HG02678 (cell line): Measurements from ENCODE around the gene ADARB1.

Experiments used
- ATAC-seq: cut with Tn5 transposase; IDR thresholded peaks from one replicate; pipeline ENCODE4 v1.9.1; 2021; ENCODE audit warnings: mild to moderate bottlenecking, moderate library complexity; ENCODE audit not compliant: unreplicated experiment

ADARB1 gene

DNA sequence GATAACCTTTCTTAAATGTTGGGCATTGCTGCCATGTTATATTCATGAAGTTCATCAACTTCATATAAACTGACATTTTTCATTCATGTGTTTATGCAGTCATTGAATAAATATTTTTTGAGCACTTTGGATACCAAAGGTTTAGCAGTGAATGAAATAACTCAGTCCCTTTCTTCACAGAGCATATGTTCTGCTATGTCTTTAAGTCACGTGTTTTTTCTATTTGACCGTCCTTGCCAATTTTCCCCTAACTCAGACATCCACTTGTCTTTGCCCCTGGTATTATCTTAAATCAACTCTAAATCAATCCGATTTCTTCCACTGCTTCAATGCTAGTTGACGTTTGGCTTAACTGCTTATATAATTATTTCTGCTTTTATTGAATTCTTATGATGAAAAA lies 16.6 kb downstream of the ADARB1 start:
- no peak for ATAC-seq

DNA sequence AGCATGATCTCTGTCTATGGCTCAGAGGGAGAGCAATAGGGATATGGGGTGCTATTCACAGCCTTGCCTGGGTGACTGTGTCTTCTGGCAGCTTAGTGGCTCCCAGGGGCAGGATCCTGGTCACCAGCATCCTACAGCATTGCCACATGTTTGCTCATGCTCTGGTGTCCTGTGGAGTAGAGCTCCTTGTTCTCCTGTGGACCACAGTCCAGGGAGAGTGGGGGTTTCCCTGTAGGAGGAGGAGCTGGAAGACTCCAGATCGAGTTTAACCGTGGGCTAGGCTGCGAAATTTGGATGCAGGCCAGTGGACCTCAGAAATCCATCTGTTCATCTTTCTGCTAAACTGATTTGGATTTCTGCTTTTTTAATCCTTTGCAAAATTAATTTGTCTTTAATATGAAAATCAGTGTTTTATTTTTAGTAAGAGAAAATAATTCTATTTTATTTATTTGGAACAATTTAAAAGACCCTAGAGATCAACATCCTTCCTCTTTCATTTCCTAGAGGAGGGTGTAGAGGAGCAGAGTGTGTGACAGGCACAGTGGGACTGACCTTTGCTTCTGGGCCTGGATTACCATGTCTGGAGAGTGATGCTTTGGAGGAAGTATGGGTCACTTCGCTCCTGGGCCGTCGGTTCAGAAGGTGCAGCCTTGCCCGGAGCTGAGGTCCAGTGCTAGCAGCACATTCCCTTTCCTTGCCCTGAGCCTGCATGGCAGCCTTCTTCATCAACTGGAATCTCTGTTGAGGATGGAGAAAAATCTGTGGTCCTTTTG lies 17.4 kb downstream of the ADARB1 start:
- ATAC-seq: no peak

DNA sequence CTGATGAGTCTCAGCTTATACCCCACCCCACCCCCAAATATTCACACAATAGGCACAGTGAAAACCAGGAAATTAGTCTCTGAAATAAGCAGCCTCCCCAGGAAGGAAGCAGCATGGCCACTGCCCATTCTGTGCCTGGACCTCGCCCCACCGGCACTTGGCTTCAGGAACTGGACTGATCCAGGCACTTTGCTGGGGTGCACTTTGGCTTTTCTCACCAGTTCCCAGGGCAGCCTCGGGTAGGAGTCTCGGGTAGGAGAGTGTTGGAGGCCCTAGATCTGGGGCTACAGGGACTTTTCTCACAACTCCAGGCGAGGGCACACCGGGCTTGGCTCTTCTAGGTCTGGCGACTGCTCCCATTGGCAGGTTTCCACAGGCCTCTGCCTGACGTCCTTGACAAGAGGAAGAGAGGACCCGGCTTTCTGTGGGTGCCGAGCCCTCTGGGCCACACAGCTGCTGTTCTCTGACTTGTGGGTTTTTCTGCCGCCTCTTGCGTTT lies 18.7 kb downstream of the ADARB1 start:
- no peak for ATAC-seq

DNA sequence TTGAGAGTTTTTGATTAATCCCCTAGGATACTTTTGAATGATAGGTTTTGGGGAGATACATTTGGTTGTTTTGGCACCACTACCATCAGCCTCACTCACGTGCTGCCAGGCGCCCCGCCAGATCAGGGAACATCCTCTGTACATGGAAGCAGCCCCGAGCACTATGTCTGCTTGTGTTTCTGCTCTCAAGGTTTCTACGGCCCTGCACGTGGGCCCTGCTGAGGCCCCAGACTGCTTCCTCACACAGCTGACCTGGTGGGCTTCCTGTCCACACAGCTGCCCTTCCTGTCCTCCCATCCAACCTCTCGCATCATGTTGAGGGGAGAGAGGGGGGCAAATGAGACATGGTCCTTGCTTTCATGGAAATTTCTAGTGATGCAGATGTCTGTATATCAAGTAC lies 20.0 kb downstream of the ADARB1 start:
- no peak for ATAC-seq

DNA sequence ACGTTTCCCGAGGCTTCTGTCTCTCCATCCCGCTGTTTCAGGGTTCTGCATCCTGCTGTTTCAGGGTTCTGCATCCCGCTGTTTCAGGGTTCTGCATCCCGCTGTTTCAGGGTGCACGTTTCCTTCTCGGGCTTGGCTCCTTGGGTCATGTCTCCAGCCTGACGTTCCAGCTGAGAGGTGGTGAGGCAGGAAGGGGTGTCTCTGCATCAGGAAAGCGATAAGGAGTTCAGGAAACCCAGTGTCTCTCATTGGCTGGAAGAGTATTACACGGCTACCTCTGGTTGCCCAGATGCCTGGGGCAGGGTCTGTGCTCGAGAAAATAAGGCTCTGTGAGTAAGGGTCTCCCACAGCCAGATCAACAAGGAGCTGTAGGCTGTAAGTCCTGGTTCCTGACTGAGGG lies 21.1 kb downstream of the ADARB1 start:
- ATAC-seq: no peak

DNA sequence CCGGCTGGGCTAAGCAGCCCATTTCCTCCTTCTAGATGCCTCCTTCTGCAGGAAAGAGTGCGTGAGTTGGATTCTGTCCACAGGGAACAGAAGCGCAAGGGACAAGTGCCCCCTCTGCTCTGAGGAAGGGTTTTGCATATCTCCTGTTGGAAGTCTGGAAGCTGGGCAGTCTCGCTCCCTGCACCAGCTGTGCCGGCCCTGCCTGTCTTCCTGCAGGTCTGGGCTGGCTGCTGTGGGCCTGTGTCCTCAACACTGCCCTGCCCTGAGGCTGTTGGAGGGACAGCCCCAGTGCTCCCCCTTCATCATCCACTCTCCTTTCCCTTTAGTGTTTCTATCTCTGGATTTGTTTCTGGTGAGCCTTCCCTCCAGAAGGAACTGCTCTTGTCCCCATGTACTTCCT lies 21.8 kb downstream of the ADARB1 start:
- ATAC-seq: no peak

DNA sequence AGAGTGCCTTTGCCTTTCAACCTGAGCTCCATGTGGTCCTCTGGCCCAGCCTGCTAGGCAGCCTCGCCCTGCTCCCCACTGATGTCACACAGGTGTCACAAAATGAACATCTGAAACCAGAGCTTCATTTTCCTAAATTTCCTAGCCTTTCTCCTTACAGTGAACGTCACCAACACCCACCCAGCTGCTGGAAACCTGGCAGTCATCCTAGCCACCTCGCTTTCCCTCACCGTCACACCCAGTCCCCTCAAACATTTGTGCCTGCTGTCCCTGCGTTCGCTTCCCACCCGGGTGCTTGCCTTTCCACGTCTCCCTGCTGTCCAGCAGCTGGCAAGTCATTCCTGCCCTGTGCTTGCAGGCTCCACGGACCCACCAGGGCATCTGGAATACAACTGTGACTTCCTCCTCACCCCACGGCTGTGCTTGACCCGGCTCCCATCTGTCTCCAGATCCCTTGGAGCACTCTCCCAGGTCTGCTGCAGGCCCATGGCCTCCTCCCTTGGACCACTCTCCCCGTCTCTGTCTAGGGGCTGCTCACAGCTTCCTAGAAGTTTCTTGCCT lies 23.5 kb downstream of the ADARB1 start:
- ATAC-seq: no peak

DNA sequence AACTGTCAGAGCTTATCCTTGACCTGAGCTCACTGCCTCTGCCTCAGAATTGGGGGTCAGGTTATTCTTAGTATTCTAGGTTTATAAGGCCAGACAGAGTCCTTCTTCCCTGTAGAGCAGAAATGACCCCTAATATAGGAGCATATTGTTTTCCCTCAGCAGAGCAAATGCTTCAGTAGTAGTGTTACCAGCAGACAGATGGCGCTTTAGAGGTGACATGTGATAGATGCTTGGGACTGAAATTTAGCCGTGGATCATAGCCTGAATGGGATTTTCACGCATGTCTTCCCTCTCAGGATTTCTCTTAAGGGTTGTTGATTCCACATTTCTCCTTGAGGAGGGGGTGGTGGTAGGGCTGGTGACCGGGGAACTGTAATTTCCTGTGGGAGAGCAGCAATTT lies 24.5 kb downstream of the ADARB1 start:
- ATAC-seq: no peak

DNA sequence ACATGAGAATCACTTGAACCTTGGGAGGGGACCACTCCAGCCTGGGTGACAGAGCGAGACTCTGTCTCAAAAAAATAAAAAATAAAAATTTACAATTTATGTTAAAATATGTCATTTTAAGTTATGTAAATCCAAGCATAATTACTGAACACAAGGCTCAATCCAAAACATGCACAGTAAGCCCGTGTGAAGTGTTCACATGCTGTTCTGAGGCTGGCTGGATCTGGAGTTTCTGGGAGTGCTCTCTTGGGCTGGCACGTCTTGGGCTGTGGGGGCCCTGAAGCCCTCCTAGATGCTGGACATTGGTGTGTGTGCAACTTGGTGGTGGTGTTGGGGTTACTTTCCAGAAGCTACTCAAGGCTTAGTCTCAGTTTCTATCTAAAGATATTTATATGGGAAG lies 25.2 kb downstream of the ADARB1 start:
- no peak for ATAC-seq

DNA sequence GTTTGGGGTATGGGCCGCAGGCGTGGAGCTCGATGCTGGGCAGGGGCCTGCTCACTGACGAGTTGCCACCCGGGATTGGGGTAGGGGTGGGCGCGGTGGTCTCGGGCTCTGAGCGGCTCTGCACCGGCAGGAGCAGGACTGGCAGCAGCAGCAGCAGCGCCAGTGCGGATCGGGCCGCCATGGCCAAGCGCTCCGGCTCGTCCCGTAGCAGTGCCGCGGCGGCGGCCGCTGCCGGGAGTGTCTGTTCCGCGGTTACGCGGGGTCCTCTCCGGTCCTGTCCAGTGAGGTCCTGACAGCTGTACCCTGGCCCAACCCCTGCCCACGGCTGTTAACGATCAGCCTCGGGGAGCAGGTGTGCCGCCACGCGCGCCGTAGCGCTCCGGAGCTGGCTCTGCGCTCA lies 26.5 kb downstream of the ADARB1 start:
- ATAC-seq: no peak

DNA sequence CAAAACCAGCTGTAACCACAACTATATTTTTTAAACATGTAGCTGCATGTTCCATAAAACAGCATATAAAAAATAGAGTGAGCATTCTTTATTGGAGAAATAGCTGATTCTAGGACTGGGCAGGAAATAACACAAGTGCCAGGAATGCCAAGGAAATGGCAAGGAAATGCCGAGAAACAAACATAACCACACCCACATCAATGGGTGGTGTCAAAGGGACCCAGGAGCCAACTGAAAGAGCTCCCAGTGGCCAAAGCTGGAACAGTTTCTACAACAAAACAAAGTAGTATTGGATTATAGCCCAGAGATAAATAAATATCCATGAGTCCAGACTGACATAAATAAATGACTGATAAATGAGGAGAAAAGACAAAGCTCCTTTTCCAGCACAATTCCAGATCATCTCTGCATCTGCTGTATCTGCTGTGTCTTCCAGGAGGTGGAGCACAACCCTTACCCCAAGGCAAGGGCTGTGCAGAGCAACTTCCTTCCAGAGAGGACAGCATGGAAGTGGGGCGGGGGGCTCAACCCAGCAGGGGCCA lies 28.1 kb downstream of the ADARB1 start:
- no peak for ATAC-seq

DNA sequence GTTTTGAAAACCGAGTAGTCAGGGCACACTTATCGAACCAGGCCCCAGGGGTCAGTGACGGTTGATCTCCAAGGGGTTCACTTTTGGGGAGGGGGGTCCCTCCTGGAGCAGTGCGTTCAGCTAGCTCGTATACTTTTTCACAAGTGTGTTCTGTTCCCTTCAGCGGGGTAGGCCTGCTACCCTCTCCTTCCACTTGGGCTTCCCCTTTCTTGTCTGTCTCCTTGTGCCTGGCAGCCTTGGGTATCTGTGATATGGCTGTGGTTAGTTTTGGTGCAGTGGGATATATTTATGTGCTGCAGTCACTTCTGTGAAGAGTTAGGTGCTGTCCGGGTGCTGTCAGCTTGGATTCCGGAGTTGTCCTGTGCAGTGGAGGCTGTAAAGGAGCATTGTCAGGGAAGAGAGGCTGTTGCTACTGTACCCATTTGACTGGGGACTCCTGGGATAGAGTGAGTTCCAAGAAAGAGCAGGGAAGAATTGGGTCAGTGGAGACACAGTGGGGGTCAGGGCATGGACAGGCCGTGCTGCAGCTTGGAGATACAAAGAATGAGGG lies 29.7 kb downstream of the ADARB1 start:
- ATAC-seq: no peak

DNA sequence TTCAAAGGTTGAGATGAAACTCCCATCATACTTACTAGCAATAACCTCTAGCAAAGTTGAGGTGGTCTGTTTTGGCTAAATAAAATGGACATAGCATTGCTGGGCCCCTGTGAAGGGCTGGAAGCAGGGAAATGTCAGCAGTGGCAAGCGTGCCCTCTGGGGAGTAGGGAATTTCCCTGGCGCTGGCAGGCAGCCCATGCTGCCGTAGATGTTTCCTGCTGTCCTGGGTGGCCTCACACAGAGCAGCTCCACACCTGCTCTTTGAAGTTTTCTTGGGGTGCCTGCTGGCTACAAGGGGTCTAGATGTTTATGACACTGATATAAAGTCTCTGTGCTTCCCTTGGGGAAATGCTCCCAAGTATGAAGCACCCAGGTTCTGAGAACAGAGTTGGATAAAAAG lies 30.2 kb downstream of the ADARB1 start:
- ATAC-seq: no peak

DNA sequence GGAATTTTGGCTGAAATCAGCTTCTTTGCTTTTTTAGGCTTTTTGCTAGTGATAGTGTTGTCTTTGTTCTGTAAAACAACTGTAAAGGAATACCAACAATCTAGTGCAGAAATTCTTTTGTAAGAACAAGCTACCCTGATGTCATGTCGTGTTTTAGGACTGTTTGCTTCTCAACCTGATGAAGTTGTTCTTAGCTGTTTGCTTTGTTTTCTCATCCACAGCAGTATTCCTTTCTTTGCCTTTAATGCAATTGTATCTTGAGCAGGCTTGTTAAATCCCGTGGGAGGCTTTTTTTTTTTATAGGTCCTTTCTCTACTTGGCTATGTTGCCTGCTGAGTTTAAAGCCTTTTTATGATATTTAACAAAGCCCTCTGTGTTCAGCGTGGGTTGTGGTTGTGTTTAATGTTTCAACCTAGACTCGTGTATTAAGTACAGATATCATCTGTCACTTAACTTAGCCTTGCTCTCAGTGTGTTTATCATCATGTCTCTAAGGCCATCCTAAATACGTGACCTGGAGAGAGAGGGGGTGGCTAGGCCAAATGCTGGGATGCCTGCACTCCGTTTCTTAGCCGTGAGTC lies 31.6 kb downstream of the ADARB1 start:
- no peak for ATAC-seq

DNA sequence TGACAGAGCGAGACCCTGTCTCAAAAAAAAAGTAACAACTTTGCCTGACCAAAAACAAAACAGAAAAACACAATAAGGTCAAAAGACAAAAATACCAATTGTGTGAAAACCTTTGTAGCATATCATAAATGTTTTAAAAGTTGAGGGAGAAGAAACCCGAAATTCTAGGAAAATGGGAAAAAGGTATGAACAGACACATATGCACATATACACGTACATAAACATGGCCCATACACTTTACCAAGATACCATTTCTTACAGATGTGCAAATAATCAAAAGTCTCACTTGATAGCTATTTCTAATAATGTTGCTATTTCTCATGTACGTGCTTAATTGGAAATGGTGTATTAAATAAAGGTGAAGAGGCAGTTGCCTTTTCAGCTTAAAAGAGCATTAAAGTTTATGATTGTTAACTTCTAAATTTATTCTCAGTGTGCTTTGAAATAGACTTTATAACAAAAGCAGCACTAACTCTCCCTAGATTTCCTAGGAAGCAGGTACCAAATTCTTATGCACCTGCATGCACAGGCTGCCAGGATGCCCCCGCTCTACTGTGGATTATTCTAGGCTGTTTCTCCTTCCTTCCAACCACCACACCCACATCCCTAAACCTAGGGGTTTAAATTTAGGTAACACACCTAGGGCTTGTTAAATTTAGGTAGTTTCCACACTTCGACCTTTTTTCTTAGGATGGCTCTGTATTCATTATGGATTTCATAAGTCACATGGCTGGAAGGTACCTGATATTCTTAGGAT lies 33.8 kb downstream of the ADARB1 start:
- ATAC-seq: no peak

DNA sequence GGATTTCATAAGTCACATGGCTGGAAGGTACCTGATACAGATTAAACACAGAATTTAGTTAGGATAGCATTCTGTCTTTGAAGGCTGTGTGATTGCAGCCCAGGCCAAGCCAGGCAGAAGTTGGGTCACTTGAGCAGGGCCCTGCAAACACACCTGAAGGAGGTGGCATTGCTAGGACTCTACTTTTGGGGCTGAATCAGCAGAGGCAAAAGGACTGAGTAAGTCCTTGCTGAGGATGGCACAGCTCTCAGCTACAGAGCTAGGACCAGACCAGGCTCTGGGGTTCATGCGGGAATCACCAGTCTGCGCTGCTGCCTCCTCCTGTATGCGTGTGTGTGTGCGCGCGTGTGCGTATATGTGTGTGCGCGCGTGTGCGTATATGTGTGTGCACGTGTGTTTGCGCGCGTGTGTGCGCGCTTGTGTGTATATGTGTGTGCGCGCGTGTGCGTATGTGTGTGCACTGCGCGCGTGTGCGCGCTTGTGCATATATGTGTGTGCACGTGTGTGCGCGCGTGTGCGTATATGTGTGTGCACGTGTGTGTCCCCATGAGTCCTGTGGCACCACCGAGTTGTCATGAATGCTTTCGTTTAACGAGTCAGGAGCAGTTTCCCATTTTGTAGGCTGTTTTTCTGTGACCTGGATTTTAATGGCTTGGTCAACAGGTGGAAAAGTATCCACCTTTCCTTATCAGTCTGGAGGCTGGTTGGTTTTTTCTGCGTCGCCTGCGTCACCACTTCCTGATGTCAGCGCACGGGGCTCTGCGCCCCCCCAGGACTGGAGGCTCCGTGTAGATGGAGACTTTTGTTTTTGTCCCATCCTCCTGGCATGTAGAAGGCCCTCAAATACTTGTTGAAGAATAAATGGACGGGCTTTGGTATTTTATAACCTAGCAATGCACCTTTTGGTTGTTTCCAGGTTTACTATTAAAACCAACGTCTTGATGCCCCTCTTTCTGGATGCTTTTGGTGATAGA lies 34.7 kb downstream of the ADARB1 start:
- no peak for ATAC-seq

DNA sequence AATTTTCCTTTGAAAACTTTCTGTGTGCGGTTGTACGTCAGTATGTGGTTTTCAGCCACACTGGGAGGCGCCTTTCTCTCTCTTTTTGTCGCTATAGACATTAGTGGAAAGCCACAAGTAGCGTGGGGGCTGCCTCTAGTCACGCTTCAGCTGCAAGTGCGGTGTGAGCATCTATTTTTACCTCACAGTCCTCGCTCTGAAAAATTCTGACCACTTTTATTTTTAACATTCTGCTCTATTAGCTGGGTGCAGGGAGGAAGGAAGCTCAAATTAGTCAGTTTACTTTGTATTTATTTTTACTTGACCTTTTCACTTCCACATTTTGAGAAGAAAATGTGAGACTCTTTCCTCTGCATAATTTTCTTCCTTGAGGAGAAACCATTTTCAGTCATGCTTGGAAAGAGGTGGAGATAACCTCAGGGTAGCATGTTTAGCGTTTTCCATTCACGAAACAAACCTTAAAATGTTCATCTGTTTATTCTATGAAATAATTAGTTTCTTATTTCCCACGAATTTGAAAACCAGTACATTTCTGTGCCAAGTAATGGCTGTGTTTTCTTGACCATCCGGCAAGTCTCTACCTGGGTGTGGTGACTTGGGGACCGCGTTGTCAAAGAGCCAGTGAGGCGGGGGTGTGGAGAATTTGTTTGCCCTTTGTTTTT lies 35.6 kb downstream of the ADARB1 start:
- ATAC-seq: peak; percentile 80

DNA sequence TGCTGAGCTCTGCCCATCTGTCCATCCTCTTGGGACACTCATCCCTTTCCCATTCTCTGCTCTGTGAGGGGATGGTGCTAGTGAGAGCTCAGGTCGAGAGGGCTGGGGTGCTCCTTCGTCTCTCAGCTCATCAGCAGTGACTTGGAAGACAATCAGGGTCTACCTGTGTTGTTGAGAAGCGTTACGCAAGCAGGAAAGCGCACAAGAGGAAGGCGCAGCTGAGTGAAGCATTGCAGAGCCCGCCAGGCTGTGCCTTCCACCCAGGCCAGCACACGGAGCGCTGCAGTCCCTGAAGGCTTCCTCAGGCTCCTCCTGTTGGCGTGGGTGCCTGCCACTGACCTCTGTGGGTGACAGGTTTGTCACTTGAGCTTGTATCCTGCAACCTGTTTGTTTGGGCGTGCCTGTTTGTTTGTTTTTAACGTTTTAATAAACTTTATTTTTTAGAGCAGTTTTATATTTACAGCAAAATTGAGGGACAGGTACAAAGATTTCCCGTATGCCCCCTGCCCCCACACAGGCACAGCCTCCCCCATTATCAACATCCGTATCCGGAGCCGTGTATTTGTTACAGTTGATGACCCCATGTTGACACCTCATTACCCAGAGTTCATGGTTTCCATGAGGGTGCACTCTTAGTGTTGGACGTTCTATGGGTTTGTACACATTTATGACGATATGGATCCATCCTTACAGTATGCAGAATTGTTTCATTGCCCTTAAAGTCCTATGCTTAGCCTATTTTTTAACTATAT lies 36.7 kb downstream of the ADARB1 start:
- ATAC-seq: no peak

DNA sequence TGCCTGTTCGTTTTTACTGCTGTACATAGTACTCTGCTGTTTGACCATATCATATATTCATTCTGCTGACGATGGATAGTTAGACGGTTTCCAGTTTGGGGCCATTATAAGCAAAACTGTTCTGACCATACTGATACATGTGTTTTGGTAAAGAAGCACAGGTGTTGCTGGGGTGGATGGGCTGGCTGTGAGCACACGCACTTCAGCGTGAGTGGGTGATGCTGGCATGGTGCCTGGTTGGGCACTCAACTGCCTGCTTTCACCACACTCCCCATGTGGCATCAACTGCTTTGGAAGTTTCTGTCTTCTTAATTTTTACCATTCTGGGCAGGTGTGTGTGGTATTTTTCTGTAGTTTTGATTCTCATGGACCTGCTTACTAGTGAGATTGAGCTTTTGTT lies 37.3 kb downstream of the ADARB1 start:
- no peak for ATAC-seq
